MM.1S (cell line): ENCODE data around the gene SMCO1.
A peak's percentile ranks its signal among the peaks of the same experiment; 100 is the strongest.
"Not testable (repeated sequence)": the region's sequence is repeated elsewhere in the genome, so short reads cannot be mapped to it uniquely, and the experiment has no call there.

Source experiments
- DNase-seq: peaks from one replicate; pipeline ENCODE4 v3.0.0-alpha.2; 2015
- H2AFZ ChIP-seq: fragments of 300-600 bp; sonication (generic); 2 replicates; pipeline ENCODE4 v1.6.0; 2016; ENCODE audit warnings: antibody characterized with exemption, low read length
- H3F3A ChIP-seq: fragments of 300-600 bp; sonication (generic); 2 replicates; pipeline ENCODE4 v1.6.1; 2016; ENCODE audit warnings: mild to moderate bottlenecking, antibody characterized with exemption, low read length, moderate library complexity, mixed read lengths; ENCODE audit not compliant: insufficient read depth
- H3K27ac ChIP-seq: fragments of 300-600 bp; sonication (generic); 2 replicates; pipeline ENCODE4 v1.5.1; 2016; ENCODE audit warnings: mild to moderate bottlenecking, low read length
- H3K27me3 ChIP-seq: fragments of 300-600 bp; sonication (generic); replicated peaks from 2 replicates; pipeline ENCODE4 v1.6.0; 2016; ENCODE audit warnings: low read length; ENCODE audit not compliant: insufficient read depth
- H3K36me3 ChIP-seq: fragments of 300-600 bp; sonication (generic); replicated peaks from 2 replicates; pipeline ENCODE4 v1.6.1; 2016; ENCODE audit warnings: mild to moderate bottlenecking, low read length, mixed read lengths; ENCODE audit not compliant: insufficient read depth
- H3K4me1 ChIP-seq: fragments of 300-600 bp; sonication (generic); 2 replicates; pipeline ENCODE4 v1.6.1; 2016; ENCODE audit warnings: low read length, mixed read lengths
- H3K4me2 ChIP-seq: fragments of 300-600 bp; sonication (generic); 2 replicates; pipeline ENCODE4 v1.6.0; 2016; ENCODE audit warnings: low read depth, low read length
- H3K4me3 ChIP-seq: fragments of 300-600 bp; sonication (generic); 2 replicates; pipeline ENCODE4 v1.5.1; 2016; ENCODE audit warnings: low read length, mixed read lengths
- H3K79me2 ChIP-seq: fragments of 300-600 bp; sonication (generic); 2 replicates; pipeline ENCODE4 v1.6.1; 2016; ENCODE audit warnings: mixed run types, low read length, mixed read lengths
- H3K9ac ChIP-seq: fragments of 300-600 bp; sonication (generic); 2 replicates; pipeline ENCODE4 v1.6.1; 2016; ENCODE audit warnings: low read length, mixed read lengths
- H3K9me2 ChIP-seq: fragments of 300-600 bp; sonication (generic); replicated peaks from 2 replicates; pipeline ENCODE4 v1.6.1; 2016; ENCODE audit warnings: mild to moderate bottlenecking, low read length, mixed read lengths; ENCODE audit not compliant: insufficient read depth
- H3K9me3 ChIP-seq: fragments of 300-600 bp; sonication (generic); replicated peaks from 2 replicates; pipeline ENCODE4 v1.6.1; 2016; ENCODE audit warnings: mild to moderate bottlenecking, low read length, mixed read lengths; ENCODE audit not compliant: insufficient read depth
- H4K20me1 ChIP-seq: fragments of 300-600 bp; sonication (generic); 2 replicates; pipeline ENCODE4 v1.6.1; 2016; ENCODE audit warnings: mild to moderate bottlenecking, low read length, moderate library complexity, mixed read lengths; ENCODE audit not compliant: insufficient read depth
- CTCF ChIP-seq: fragments of 300-600 bp; sonication (generic); IDR thresholded peaks from 2 replicates; pipeline ENCODE4 v1.5.1; 2016; ENCODE audit warnings: antibody characterized with exemption, low read length, mixed read lengths
- EZH2 ChIP-seq: fragments of 300-600 bp; sonication (generic); optimal IDR thresholded peaks from 2 replicates; pipeline ENCODE3; 2017; ENCODE audit warnings: low read depth, mild to moderate bottlenecking, antibody characterized with exemption, low read length, mixed read lengths
- EZH2phosphoT487 ChIP-seq: fragments of 300-600 bp; sonication (generic); IDR thresholded peaks from 2 replicates; pipeline ENCODE4 v1.6.1; 2018; ENCODE audit warnings: antibody characterized with exemption, low read length

Gene SMCO1

DNA sequence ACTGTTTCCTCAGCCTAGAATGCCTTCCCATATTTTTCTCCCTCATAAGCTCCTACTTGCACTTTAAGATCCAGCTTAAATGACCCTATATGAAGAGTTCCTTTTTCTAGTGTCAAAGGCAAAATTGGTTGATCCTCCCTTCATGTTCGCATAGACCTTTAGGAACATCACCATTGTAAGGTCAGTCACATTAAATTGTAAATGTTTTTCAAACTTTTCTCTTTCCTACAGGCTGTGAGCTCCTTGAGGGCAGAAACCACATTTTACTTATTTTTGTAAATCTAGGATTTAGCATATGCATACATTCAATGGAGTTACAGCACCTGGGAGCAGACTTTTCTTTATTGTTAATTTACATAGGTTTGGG, 813 bp downstream of the SMCO1 start:
- H3K27me3 ChIP-seq: no peaks in the 10 kb centered on the region
- no peaks in the 10 kb centered on the region for H3K79me2 ChIP-seq
- peak overlapping the region; percentile 55; the same call in 1 of the 2 replicates for H3K4me2 ChIP-seq
- no peaks in the 10 kb centered on the region for H4K20me1 ChIP-seq
- H3K4me1 ChIP-seq: peaks cover 43% of the 10 kb centered on the region
- no peak overlapping the region for H3K4me3 ChIP-seq
- no peak overlapping the region for H2AFZ ChIP-seq
- DNase-seq: no peak
- no peaks in the 10 kb centered on the region for H3K9me3 ChIP-seq
- H3K9me2 ChIP-seq: no peaks in the 10 kb centered on the region
- H3K9ac ChIP-seq: no peak overlapping the region
- no peaks in the 10 kb centered on the region for H3K36me3 ChIP-seq
- peaks cover 23% of the 10 kb centered on the region for H3F3A ChIP-seq
- H3K27ac ChIP-seq: peak overlapping the region; percentile 61; the same call in 1 of the 2 replicates
- no peak for TF ChIP-seq CTCF
- no peak for TF ChIP-seq EZH2phosphoT487
- no peak for TF ChIP-seq EZH2

DNA sequence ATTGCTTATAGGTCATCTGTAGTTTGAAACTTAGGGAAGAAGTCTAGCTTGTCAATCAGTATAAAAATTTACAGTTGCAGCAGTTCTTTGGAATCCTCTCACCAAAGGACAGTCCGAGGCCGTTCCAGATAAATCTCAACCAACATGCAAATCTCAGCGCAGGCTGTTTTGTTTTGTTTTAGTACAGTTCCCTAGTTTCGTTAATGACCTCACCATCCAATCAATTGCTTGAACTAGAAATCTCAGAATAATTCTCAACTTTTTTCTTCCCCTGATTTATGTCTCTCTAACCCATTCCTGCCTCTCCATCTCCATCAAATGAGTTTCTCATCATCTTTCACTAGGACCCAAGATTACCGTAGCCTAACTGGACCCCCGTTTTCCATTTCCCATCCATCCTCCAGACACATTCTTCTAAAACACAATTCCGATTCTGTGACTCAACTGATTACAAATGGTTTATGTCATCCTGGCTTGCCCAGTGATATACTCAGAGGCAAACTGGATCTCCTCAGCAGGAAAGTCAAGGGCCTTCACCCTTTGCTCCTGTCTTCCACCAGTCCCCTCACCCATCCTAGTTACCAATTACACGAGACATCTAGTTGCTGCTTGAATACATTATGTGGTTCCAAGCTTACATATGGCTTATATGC, 1.3 kb downstream of the SMCO1 start:
- no peak overlapping the region for H3K9ac ChIP-seq
- peaks cover 38% of the 10 kb centered on the region for H3K4me1 ChIP-seq
- H2AFZ ChIP-seq: no peak overlapping the region
- no peak for DNase-seq
- H3K4me2 ChIP-seq: no peak overlapping the region
- TF ChIP-seq EZH2phosphoT487 (no peak), EZH2 (no peak), CTCF (no peak)
- H4K20me1 ChIP-seq: no peaks in the 10 kb centered on the region
- no peak overlapping the region for H3K4me3 ChIP-seq
- no peaks in the 10 kb centered on the region for H3K9me3 ChIP-seq
- no peak overlapping the region for H3K27ac ChIP-seq
- H3K36me3 ChIP-seq: no peaks in the 10 kb centered on the region
- no peaks in the 10 kb centered on the region for H3K79me2 ChIP-seq
- no peaks in the 10 kb centered on the region for H3K27me3 ChIP-seq
- H3K9me2 ChIP-seq: no peaks in the 10 kb centered on the region
- peaks cover 21% of the 10 kb centered on the region for H3F3A ChIP-seq

DNA sequence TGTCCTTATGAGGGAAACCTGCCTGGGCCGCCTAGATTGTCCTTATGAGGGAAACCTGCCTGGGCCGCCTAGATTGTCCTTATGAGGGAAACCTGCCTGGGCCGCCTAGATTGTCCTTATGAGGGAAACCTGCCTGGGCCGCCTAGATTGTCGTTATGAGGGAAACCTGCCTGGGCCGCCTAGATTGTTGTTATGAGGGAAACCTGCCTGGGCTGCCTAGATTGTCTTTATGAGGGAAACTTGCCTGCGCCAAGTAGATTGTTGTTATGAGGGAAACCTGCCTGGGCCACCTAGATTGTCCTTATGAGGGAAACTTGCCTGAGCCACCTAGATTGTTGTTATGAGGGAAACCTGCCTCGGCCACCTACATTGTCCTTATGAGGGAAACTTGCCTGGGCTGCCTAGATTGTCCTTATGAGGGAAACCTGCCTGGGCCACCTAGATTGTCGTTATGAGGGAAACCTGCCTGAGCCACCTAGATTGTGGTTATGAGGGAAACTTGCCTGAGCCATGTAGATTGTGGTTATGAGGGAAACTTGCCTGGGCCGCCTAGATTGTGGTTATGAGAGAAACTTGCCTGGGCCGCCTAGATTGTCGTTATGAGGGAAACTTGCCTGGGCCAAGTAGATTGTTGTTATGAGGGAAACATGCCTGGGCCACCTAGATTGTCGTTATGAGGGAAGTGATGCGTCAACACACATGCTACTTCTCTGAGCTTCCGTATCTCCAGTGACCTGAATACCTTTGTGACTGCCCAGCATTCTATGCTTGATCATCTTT, 3.3 kb downstream of the SMCO1 start:
- not testable (repeated sequence) for H3K4me3 ChIP-seq, H3K4me2 ChIP-seq, DNase-seq, H3K9ac ChIP-seq, H4K20me1 ChIP-seq, H3K9me2 ChIP-seq, H2AFZ ChIP-seq, H3K36me3 ChIP-seq, H3K27me3 ChIP-seq, H3K79me2 ChIP-seq, H3K27ac ChIP-seq, H3F3A ChIP-seq, H3K9me3 ChIP-seq
- peaks cover 20% of the 10 kb centered on the region for H3K4me1 ChIP-seq

GRCh38 chr3:196511108-196511507, 4.0 kb downstream of the SMCO1 start:
- H3K4me3 ChIP-seq, H3F3A ChIP-seq, H4K20me1 ChIP-seq, H3K9ac ChIP-seq, H3K9me3 ChIP-seq, H3K27me3 ChIP-seq, H3K27ac ChIP-seq, H3K4me2 ChIP-seq, H3K9me2 ChIP-seq, H3K79me2 ChIP-seq, H2AFZ ChIP-seq, H3K36me3 ChIP-seq, DNase-seq: not testable (repeated sequence)
- H3K4me1 ChIP-seq: peaks cover 16% of the 10 kb centered on the region
